K562 (cell line): ENCODE measurements around the gene GLUL. TPM values are rescaled to one million over a fixed set of nuclear protein-coding genes. Genes with fewer than 3 reads are reported as not detected.

ENCODE experiments used
- ETV6 ChIP-seq, 3 experiments: fragments of 150-350 bp in 1 of 3; sonication (generic) in 1 of 3; formaldehyde crosslinking in 1 of 3; IDR thresholded peaks; 2 replicates each; pipeline versions ENCODE4 v1.6.1 to v1.8.0; 2014 to 2022; ENCODE audit warnings: borderline replicate concordance in 2 of 3, low read depth in 2 of 3, antibody characterized with exemption in 1 of 3, low read length in 1 of 3, mild to moderate bottlenecking in 1 of 3, missing genetic modification reagents in 1 of 3
- FOXM1 ChIP-seq, 2 experiments: fragments of 450-650 bp in 1 of 2; sonication (generic) in 1 of 2; formaldehyde crosslinking in 1 of 2; IDR thresholded peaks; 2 replicates each; pipeline versions ENCODE4 v1.6.1 to v1.9.0; 2017 to 2022; ENCODE audit warnings: low read depth in 2 of 2, mild to moderate bottlenecking in 2 of 2, missing genetic modification reagents in 1 of 2, moderate library complexity in 1 of 2
- IFI16 ChIP-seq: fragments of 250-450 bp; sonication (Bioruptor Pico); IDR thresholded peaks from 2 replicates; pipeline ENCODE4 v2.1.2; 2022; ENCODE audit warnings: mild to moderate bottlenecking, inconsistent platforms
- IRF2 ChIP-seq: sonication (generic); formaldehyde crosslinking; IDR thresholded peaks from 2 replicates; pipeline ENCODE4 v1.8.1; 2022; ENCODE audit warnings: mild to moderate bottlenecking, missing genetic modification reagents
- JUND ChIP-seq, 2 experiments: IDR thresholded peaks; 2 replicates in 1 of 2; 3 replicates in 1 of 2; pipeline ENCODE4 v1.6.1; 2011; ENCODE audit warnings: borderline replicate concordance in 2 of 2, low read depth in 2 of 2, low read length in 2 of 2, improper control_type of control experiment in 1 of 2, missing biosample characterization in 1 of 2, missing genetic modification characterization in 1 of 2, missing genetic modification reagents in 1 of 2
- MED1 ChIP-seq: sonication (generic); formaldehyde crosslinking; IDR thresholded peaks from 2 replicates; pipeline ENCODE4 v1.8.1; 2023; ENCODE audit warnings: missing genetic modification reagents, borderline replicate concordance
- NR4A1 ChIP-seq, 2 experiments: fragments of 250-450 bp in 1 of 2; fragments of 450-650 bp in 1 of 2; sonication (Bioruptor Pico) in 1 of 2; IDR thresholded peaks; 2 replicates each; pipeline versions ENCODE4 v1.4.0 to v1.6.1; 2016 to 2020; ENCODE audit warnings: mild to moderate bottlenecking in 2 of 2, missing compliant biosample characterization in 1 of 2, missing genetic modification characterization in 1 of 2, moderate library complexity in 1 of 2
- POLR2B ChIP-seq: fragments of 450-650 bp; IDR thresholded peaks from 2 replicates; pipeline ENCODE4 v1.6.1; 2018; ENCODE audit warnings: low read depth; ENCODE audit not compliant: partially characterized antibody
- RBBP5 ChIP-seq: fragments of 200-600 bp; sonication (generic); IDR thresholded peaks from 2 replicates; pipeline ENCODE4 v1.6.1; 2012; ENCODE audit warnings: borderline replicate concordance, mild to moderate bottlenecking, low read length, control low read depth, inconsistent platforms; ENCODE audit not compliant: insufficient read depth, poor library complexity, severe bottlenecking
- TSC22D4 ChIP-seq: fragments of 450-650 bp; IDR thresholded peaks from 2 replicates; pipeline ENCODE4 v1.6.1; 2016; ENCODE audit warnings: missing genetic modification characterization, missing biosample characterization, control low read depth
- XRCC3 ChIP-seq: fragments of 450-650 bp; IDR thresholded peaks from 2 replicates; pipeline ENCODE4 v1.6.1; 2017; ENCODE audit warnings: mild to moderate bottlenecking, moderate library complexity
- ZNF253 ChIP-seq: fragments of 250-450 bp; sonication (Bioruptor Pico); conservative IDR thresholded peaks from 2 replicates; pipeline ENCODE4 v1.6.1; 2021; ENCODE audit warnings: mild to moderate bottlenecking
- ZNF551 ChIP-seq: fragments of 250-450 bp; sonication (Bioruptor Pico); IDR thresholded peaks from 2 replicates; pipeline ENCODE4 v1.5.0; 2021; ENCODE audit warnings: mild to moderate bottlenecking, moderate library complexity
- ZNF561 ChIP-seq: fragments of 450-650 bp; formaldehyde crosslinking; conservative IDR thresholded peaks from 2 replicates; pipeline ENCODE4 v1.4.0; 2020; ENCODE audit warnings: mild to moderate bottlenecking, moderate library complexity
- ZZZ3 ChIP-seq: fragments of 450-650 bp; IDR thresholded peaks from 2 replicates; pipeline ENCODE4 v1.6.1; 2016; ENCODE audit warnings: antibody characterized with exemption, mild to moderate bottlenecking, moderate library complexity
- polyA plus RNA-seq, 8 experiments: library from polyadenylated mRNA; depleted of rRNA in 4 of 8; stranded (reverse) in 5 of 8; unstranded in 3 of 8; fragments of >200 nt; fragmentation: Nextera tagmentation in 2 of 8; fragmentation: Illumina TruSeq in 1 of 8; extraction: Ambion mirVana in 2 of 8; extraction: Trizol in 1 of 8; gene quantifications; 2 replicates each; pipeline versions ENCODE4 v1.2.1 to v1.2.3, GENCODE V29; 2011 to 2014; ENCODE audit warnings: inconsistent platforms in 1 of 8, missing spikeins in 1 of 8
- total RNA-seq, 7 experiments: library from RNA; depleted of rRNA in 6 of 7; stranded (reverse); fragments of >200 nt in 6 of 7; fragmentation: Illumina TruSeq in 2 of 7; extraction: Trizol in 2 of 7; gene quantifications; 2 replicates each; pipeline versions ENCODE4 v1.2.1 to v1.2.3, GENCODE V29; 2011 to 2021; ENCODE audit warnings: low replicate concordance in 1 of 7
- TF ChIP-seq, protein P1 (sequence below), 2 experiments: fragments of 450-650 bp in 1 of 2; IDR thresholded peaks; 2 replicates each; pipeline ENCODE4 v1.6.1; 2011 to 2017; ENCODE audit warnings: low read depth in 2 of 2, antibody characterized with exemption in 1 of 2, borderline replicate concordance in 1 of 2, low read length in 1 of 2, mild to moderate bottlenecking in 1 of 2, mixed read lengths in 1 of 2; ENCODE audit not compliant: control insufficient read depth in 1 of 2
- TF ChIP-seq, protein P2 (sequence below), 2 experiments: fragments of 450-650 bp in 1 of 2; sonication (generic) in 1 of 2; formaldehyde crosslinking in 1 of 2; IDR thresholded peaks in 1 of 2; conservative IDR thresholded peaks in 1 of 2; 2 replicates each; pipeline versions ENCODE4 v1.6.1 to v1.8.1; 2016 to 2023; ENCODE audit warnings: mild to moderate bottlenecking in 2 of 2, moderate library complexity in 2 of 2, inconsistent platforms in 1 of 2, missing genetic modification reagents in 1 of 2
- TF ChIP-seq, protein P3 (sequence below): sonication (generic); formaldehyde crosslinking; IDR thresholded peaks from 2 replicates; pipeline ENCODE4 v1.8.0; 2022; ENCODE audit warnings: missing genetic modification reagents, mild to moderate bottlenecking, borderline replicate concordance

GLUL gene
- total and polyA plus RNA-seq, 9 of the 15 experiments (the other 6 are each of a cell fraction or from before 2014, with no cell fraction given): 1,088 to 4,222 (median 1,338) TPM

DNA sequence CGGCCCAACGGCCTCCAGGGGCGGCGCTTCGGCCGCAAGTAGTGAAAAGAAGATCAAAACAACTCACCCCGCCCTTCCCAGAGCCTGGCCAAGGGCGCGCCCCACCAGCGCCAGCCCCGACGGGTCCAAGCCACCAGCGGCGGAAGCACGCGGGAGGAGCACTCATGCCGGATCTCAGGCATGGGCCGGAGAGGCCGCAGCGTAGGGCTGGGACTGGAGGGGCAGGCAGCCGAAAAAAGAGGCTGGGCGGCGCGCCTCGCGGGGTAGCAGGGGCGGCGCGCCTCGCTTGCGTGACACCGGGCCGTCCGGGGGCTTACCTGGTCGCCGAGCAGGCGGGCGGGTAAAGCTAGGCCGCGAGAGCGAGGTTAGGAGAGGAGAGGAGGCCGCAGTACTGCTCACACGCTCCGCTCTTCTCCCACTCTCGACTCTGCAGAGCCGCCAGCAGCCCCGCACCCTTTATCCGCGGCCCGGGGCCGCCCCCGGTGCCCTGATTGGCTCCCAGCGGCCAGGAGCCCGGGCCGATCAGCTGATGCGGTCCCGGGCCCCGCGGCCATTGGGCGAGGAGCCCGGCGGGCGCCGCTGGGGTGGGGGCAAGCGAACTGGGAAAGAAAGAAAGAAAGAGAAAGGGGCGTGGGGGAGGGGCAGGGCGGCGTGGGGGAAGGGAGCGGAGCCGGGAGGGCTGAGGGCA lies at the start of gene GLUL (continued):
- TF ChIP-seq RBBP5 (peak; percentile 73), ZZZ3 (no peak), NR4A1 (CRISPR knock-in tag; IDR thresholded peaks at IDR 0.05) (0 out of 2 replicates have a peak, but pooled peaks have one; percentile 68), NR4A1 (tag; IDR thresholded peaks at IDR 0.05) (peak; percentile 40; the same call in 1 of the 2 replicates), ZNF551 (CRISPR knock-in tag) (no peak), XRCC3 (no peak), POLR2B (peak; percentile 99), IRF2 (no peak), JUND (IDR thresholded peaks at IDR 0.05; ENCODE audit: borderline replicate concordance, low read depth, low read length) (peak; percentile 22; the same call in 1 of the 2 replicates), JUND (tag; IDR thresholded peaks at IDR 0.05; ENCODE audit: borderline replicate concordance, low read depth, low read length) (no peak; the same call in 2 of the 3 replicates), ZNF561 (CRISPR knock-in tag) (no peak), TSC22D4 (tag) (no peak), FOXM1 (IDR thresholded peaks at IDR 0.05; ENCODE audit: low read depth) (no peak), FOXM1 (CRISPR knock-in tag; IDR thresholded peaks at IDR 0.05; ENCODE audit: low read depth) (peak; percentile 92), ZNF253 (CRISPR knock-in tag) (0 out of 2 replicates have a peak, but pooled peaks have one; percentile 49), IFI16 (CRISPR knock-in tag) (no peak), ETV6 (IDR thresholded peaks at IDR 0.05; ENCODE audit: borderline replicate concordance in 1 of 2, low read depth in 2 of 2, low read length in 1 of 2) (no peak), ETV6 (CRISPR knock-in tag; IDR thresholded peaks at IDR 0.05; ENCODE audit: borderline replicate concordance) (peak; percentile 87; the same call in 1 of the 2 replicates), MED1 (CRISPR knock-in tag) (no peak)
- TF ChIP-seq, protein P1, sequence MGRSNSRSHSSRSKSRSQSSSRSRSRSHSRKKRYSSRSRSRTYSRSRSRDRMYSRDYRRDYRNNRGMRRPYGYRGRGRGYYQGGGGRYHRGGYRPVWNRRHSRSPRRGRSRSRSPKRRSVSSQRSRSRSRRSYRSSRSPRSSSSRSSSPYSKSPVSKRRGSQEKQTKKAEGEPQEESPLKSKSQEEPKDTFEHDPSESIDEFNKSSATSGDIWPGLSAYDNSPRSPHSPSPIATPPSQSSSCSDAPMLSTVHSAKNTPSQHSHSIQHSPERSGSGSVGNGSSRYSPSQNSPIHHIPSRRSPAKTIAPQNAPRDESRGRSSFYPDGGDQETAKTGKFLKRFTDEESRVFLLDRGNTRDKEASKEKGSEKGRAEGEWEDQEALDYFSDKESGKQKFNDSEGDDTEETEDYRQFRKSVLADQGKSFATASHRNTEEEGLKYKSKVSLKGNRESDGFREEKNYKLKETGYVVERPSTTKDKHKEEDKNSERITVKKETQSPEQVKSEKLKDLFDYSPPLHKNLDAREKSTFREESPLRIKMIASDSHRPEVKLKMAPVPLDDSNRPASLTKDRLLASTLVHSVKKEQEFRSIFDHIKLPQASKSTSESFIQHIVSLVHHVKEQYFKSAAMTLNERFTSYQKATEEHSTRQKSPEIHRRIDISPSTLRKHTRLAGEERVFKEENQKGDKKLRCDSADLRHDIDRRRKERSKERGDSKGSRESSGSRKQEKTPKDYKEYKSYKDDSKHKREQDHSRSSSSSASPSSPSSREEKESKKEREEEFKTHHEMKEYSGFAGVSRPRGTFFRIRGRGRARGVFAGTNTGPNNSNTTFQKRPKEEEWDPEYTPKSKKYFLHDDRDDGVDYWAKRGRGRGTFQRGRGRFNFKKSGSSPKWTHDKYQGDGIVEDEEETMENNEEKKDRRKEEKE (IDR thresholded peaks at IDR 0.05; ENCODE audit: borderline replicate concordance in 1 of 2, control insufficient read depth in 1 of 2, low read depth in 2 of 2, low read length in 1 of 2): peak in 1 of 2 experiments; percentile 54; a peak in 1 of 4 replicates
- TF ChIP-seq, protein P2, sequence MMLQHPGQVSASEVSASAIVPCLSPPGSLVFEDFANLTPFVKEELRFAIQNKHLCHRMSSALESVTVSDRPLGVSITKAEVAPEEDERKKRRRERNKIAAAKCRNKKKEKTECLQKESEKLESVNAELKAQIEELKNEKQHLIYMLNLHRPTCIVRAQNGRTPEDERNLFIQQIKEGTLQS (IDR thresholded peaks at IDR 0.05): no peak
- TF ChIP-seq, protein P2 (CRISPR knock-in tag; conservative IDR thresholded peaks at IDR 0.05): peak; percentile 84; the same call in 1 of the 2 replicates
- TF ChIP-seq, protein P3, sequence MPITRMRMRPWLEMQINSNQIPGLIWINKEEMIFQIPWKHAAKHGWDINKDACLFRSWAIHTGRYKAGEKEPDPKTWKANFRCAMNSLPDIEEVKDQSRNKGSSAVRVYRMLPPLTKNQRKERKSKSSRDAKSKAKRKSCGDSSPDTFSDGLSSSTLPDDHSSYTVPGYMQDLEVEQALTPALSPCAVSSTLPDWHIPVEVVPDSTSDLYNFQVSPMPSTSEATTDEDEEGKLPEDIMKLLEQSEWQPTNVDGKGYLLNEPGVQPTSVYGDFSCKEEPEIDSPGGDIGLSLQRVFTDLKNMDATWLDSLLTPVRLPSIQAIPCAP: peak; percentile 85; the same call in 1 of the 2 replicates
